PC-9 (cell line): Measurements from ENCODE around the gene ARHGAP10. TPM values are rescaled to one million over a fixed set of nuclear protein-coding genes. Genes with fewer than 3 reads are reported as not detected.

Source experiments
- BruUV-seq: library from RNA; stranded (reverse); fragments of 400-500 nt; replicated peaks from 2 replicates; lab custom pipeline; 2021; lab: Mats Ljungman, UMichigan
- CTCF ChIA-PET: fragments of 300-600 bp; sonication (Branson Sonifier 250); formaldehyde crosslinking; loops from one replicate; lab custom pipeline; 2022; ENCODE audit warnings: antibody characterized with exemption; lab: Charles Lee
- POLR2A ChIA-PET: fragments of 300-600 bp; sonication (Branson Sonifier 250); formaldehyde crosslinking; loops from one replicate; lab custom pipeline; 2022; ENCODE audit warnings: antibody characterized with exemption; ENCODE audit not compliant: unreplicated experiment; lab: Charles Lee
- DNase-seq, 2 experiments: peaks; one replicate each; pipeline versions ENCODE4 v3.0.0 to v3.0.0-alpha.2; 2015 to 2022; ENCODE audit warnings: mixed read lengths in 1 of 2
- H2AFZ ChIP-seq: fragments of 200-600 bp; sonication (generic); 2 replicates; pipeline ENCODE4 v1.8.1; 2017; ENCODE audit warnings: antibody characterized with exemption
- H3F3A ChIP-seq: fragments of 200-600 bp; sonication (generic); 2 replicates; pipeline ENCODE4 v1.8.1; 2017; ENCODE audit warnings: antibody characterized with exemption, mild to moderate bottlenecking, low read depth; ENCODE audit not compliant: insufficient read depth
- H3K27ac ChIP-seq: fragments of 200-600 bp; sonication (generic); 2 replicates; pipeline ENCODE4 v1.6.1; 2016; ENCODE audit warnings: mixed run types
- H3K27me3 ChIP-seq: fragments of 200-600 bp; sonication (generic); 2 replicates; pipeline ENCODE4 v1.6.1; 2016; ENCODE audit warnings: low read depth, mixed run types; ENCODE audit not compliant: insufficient read depth
- H3K36me3 ChIP-seq: fragments of 200-600 bp; sonication (generic); 2 replicates; pipeline ENCODE4 v1.6.1; 2016; ENCODE audit warnings: low read depth, mixed run types
- H3K4me1 ChIP-seq: fragments of 200-600 bp; sonication (generic); replicated peaks from 2 replicates; pipeline ENCODE4 v1.6.1; 2016; ENCODE audit warnings: mixed run types; ENCODE audit not compliant: insufficient read depth
- H3K4me2 ChIP-seq: fragments of 200-600 bp; sonication (generic); 2 replicates; pipeline ENCODE4 v1.6.1; 2017; ENCODE audit warnings: mixed run types
- H3K4me3 ChIP-seq: fragments of 200-600 bp; sonication (generic); 2 replicates; pipeline ENCODE4 v1.6.1; 2016; ENCODE audit warnings: mixed run types
- H3K79me2 ChIP-seq: fragments of 200-600 bp; sonication (generic); 2 replicates; pipeline ENCODE4 v1.6.1; 2017; ENCODE audit warnings: low read depth, mixed run types
- H3K9me2 ChIP-seq: fragments of 200-600 bp; sonication (generic); 2 replicates; pipeline ENCODE4 v1.8.1; 2017; ENCODE audit warnings: mild to moderate bottlenecking; ENCODE audit not compliant: insufficient read depth
- H3K9me3 ChIP-seq: fragments of 200-600 bp; sonication (generic); 2 replicates; pipeline ENCODE4 v1.8.1; 2016; ENCODE audit warnings: low read depth; ENCODE audit not compliant: insufficient read depth
- H4K20me1 ChIP-seq: fragments of 200-600 bp; sonication (generic); 2 replicates; pipeline ENCODE4 v1.8.1; 2017; ENCODE audit not compliant: insufficient read depth
- CTCF ChIP-seq: fragments of 200-600 bp; sonication (generic); conservative IDR thresholded peaks from 2 replicates; pipeline ENCODE4 v1.6.1; 2017; ENCODE audit warnings: mixed run types, antibody characterized with exemption, mild to moderate bottlenecking, moderate library complexity
- EZH2 ChIP-seq: fragments of 200-600 bp; sonication (generic); IDR thresholded peaks from 2 replicates; pipeline ENCODE4 v1.8.0; 2017; ENCODE audit warnings: antibody characterized with exemption, low read depth
- intact Hi-C: fragments of 100-400 bp; cut with micrococcal nuclease; formaldehyde crosslinking; loops from one replicate; pipeline ENCODE4 v1.10.0; 2022; ENCODE audit not compliant: unreplicated experiment
- total RNA-seq: library from RNA; stranded (reverse); gene quantifications from 2 replicates; pipeline ENCODE4 v1.2.3, GENCODE V29; 2021

The ARHGAP10 gene
- total RNA-seq, 1 experiment from 2014 or later: 27.5 TPM

DNA sequence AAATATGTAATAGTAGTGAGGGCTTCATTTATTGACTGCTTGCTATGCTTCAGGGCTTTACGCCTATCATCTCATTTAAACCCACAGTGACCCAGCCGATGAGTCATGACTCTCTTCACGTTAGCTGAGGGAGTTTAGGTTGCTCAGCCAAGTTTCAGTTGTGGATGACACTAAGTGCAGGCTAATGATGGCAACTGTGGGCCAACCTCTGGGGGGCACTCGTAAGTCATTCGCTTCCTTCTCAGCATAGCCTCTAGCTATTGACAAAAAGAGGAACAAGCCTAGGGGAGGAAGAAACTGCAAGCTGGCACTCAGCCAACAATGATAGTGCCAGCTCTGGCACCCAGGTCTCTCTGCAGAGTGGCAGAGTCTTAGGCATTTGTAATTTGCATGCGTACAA is 325.0 kb downstream of the ARHGAP10 start:
- no peak for DNase-seq
- no peaks in the 10 kb centered on the region; the same call in 1 of the 2 replicates for H3K9me3 ChIP-seq
- no TSS peak for BruUV-seq
- intact Hi-C loops: no loop called here
- TF ChIP-seq EZH2 (no peak), CTCF (no peak)
- ChIA-PET POLR2A (interaction anchor here (0.7 kb wide), 1 partner anchor 209 kb away, joined by 6 read pairs; no protein-coding TSS in a partner anchor), CTCF (no interaction called here)
- no peaks in the 10 kb centered on the region for H3K36me3 ChIP-seq
- H2AFZ ChIP-seq: no peak overlapping the region
- H3K27ac ChIP-seq: no peak overlapping the region
- no peak overlapping the region for H3K4me2 ChIP-seq
- H3K4me3 ChIP-seq: no peak overlapping the region
- H3K4me1 ChIP-seq: peaks cover 7% of the 10 kb centered on the region; the same call in 1 of the 2 replicates
- no peaks in the 10 kb centered on the region for H3K9me2 ChIP-seq
- no peaks in the 10 kb centered on the region for H3K27me3 ChIP-seq
- no peaks in the 10 kb centered on the region for H3K79me2 ChIP-seq
- H4K20me1 ChIP-seq: no peaks in the 10 kb centered on the region
- no peaks in the 10 kb centered on the region for H3F3A ChIP-seq

GRCh38 chr4:148057516-148057915 is 325.6 kb downstream of the ARHGAP10 start:
- Histone ChIP-seq H3K79me2 (no peaks in the 10 kb centered on the region), H3K9me2 (no peaks in the 10 kb centered on the region), H3K36me3 (no peaks in the 10 kb centered on the region), H2AFZ (no peak overlapping the region), H3K4me3 (no peak overlapping the region), H3K9me3 (no peaks in the 10 kb centered on the region; the same call in 1 of the 2 replicates), H3K4me1 (peaks cover 7% of the 10 kb centered on the region; the same call in 1 of the 2 replicates), H3K27ac (no peak overlapping the region), H3F3A (no peaks in the 10 kb centered on the region), H3K27me3 (no peaks in the 10 kb centered on the region), H3K4me2 (no peak overlapping the region), H4K20me1 (no peaks in the 10 kb centered on the region)
- no peak for TF ChIP-seq CTCF
- TF ChIP-seq EZH2: no peak
- ChIA-PET CTCF (no interaction called here), POLR2A (no interaction called here)
- intact Hi-C loops: no loop called here
- no TSS peak for BruUV-seq
- DNase-seq: no peak

GRCh38 chr4:148057984-148058859 is 326.3 kb downstream of the ARHGAP10 start:
- no peak for DNase-seq
- no peaks in the 10 kb centered on the region for H3K9me2 ChIP-seq
- no peaks in the 10 kb centered on the region for H3K79me2 ChIP-seq
- H3K4me3 ChIP-seq: no peak overlapping the region
- H3F3A ChIP-seq: no peaks in the 10 kb centered on the region
- no peaks in the 10 kb centered on the region; the same call in 1 of the 2 replicates for H3K9me3 ChIP-seq
- H4K20me1 ChIP-seq: no peaks in the 10 kb centered on the region
- intact Hi-C loops: no loop called here
- H2AFZ ChIP-seq: no peak overlapping the region
- ChIA-PET POLR2A (no interaction called here), CTCF (no interaction called here)
- no peaks in the 10 kb centered on the region for H3K27me3 ChIP-seq
- H3K27ac ChIP-seq: no peak overlapping the region
- H3K36me3 ChIP-seq: no peaks in the 10 kb centered on the region
- no peak overlapping the region for H3K4me2 ChIP-seq
- H3K4me1 ChIP-seq: peaks cover 7% of the 10 kb centered on the region; the same call in 1 of the 2 replicates
- TF ChIP-seq EZH2: no peak
- TF ChIP-seq CTCF: no peak
- BruUV-seq: no TSS peak
